HepG2 (cell line): Measurements from ENCODE around the gene C16orf86. TPM values are rescaled to one million over a fixed set of nuclear protein-coding genes. Genes with fewer than 3 reads are reported as not detected.

ENCODE experiments used
- ATAC-seq: fragments of 200-7000 bp; cut with Tn5 transposase; 3 replicates; pipeline ENCODE4 v1.9.1; 2020; ENCODE audit warnings: mild to moderate bottlenecking, moderate library complexity
- BruUV-seq: library from RNA; stranded (reverse); fragments of 400-500 nt; replicated peaks from 2 replicates; lab custom pipeline; 2021; lab: Mats Ljungman, UMichigan
- CTCF ChIA-PET: fragments of 300-600 bp; formaldehyde crosslinking; extraction: SDS; loops from one replicate; lab custom pipeline; 2021; ENCODE audit warnings: low total read pairs, inconsistent platforms, low intra/inter-chr PET ratio; lab: Yijun Ruan, JAX
- POLR2A ChIA-PET: fragments of 350-600 bp; sonication (Branson Sonifier 250); formaldehyde crosslinking; loops from one replicate; lab custom pipeline; 2020; ENCODE audit warnings: antibody characterized with exemption, inconsistent platforms; lab: Yijun Ruan, JAX
- DNase-seq: peaks from one replicate; pipeline ENCODE4 v3.0.0-alpha.2; 2015; ENCODE audit warnings: low spot score
- FAIRE-seq: peaks from 3 replicates; lab custom pipeline; 2011; peaks lifted over from hg19 to GRCh38; lab: Jason Lieb, UNC
- H2AFZ ChIP-seq: one replicate; pipeline ENCODE4 v1.6.1; 2011; ENCODE audit warnings: low read length, inconsistent platforms
- H3K27ac ChIP-seq: fragments of 300-600 bp; 3 replicates; pipeline ENCODE4 v1.8.0; 2011; ENCODE audit warnings: mixed run types, mild to moderate bottlenecking, mixed read lengths, low read length, inconsistent platforms; ENCODE audit not compliant: insufficient read depth; ENCODE audit errors: extremely low read length
- H3K27me3 ChIP-seq, 2 experiments: fragments of 200-600 bp in 1 of 2; 2 replicates in 1 of 2; 3 replicates in 1 of 2; pipeline versions ENCODE4 v1.6.0 to v1.8.0; 2011; ENCODE audit warnings: low read length in 2 of 2, mild to moderate bottlenecking in 2 of 2, moderate library complexity in 2 of 2, inconsistent platforms in 1 of 2; ENCODE audit not compliant: insufficient read depth in 2 of 2, control insufficient read depth in 1 of 2
- H3K36me3 ChIP-seq, 2 experiments: fragments of 200-600 bp in 1 of 2; replicated peaks in 1 of 2; 2 replicates in 1 of 2; 3 replicates in 1 of 2; pipeline versions ENCODE4 v1.5.1 to v1.8.0; 2011; ENCODE audit warnings: low read length in 2 of 2, inconsistent platforms in 1 of 2; ENCODE audit not compliant: insufficient read depth in 2 of 2, control insufficient read depth in 1 of 2
- H3K4me1 ChIP-seq: 2 replicates; pipeline ENCODE4 v1.5.1; 2012; ENCODE audit warnings: low read length, inconsistent platforms; ENCODE audit not compliant: insufficient read depth
- H3K4me2 ChIP-seq: 2 replicates; pipeline ENCODE4 v1.6.0; 2011; ENCODE audit warnings: low read depth, low read length, inconsistent platforms
- H3K4me3 ChIP-seq, 3 experiments: fragments of 200-600 bp in 1 of 3; sonication (generic), shearing (Covaris generic) in 1 of 3; replicated peaks in 1 of 3; 2 replicates each; pipeline ENCODE4 v1.5.1; 2011 to 2016; ENCODE audit warnings: low read length in 3 of 3, inconsistent platforms in 2 of 3, low read depth in 2 of 3, mild to moderate bottlenecking in 2 of 3, control low read depth in 1 of 3, mixed read lengths in 1 of 3; ENCODE audit not compliant: insufficient read depth in 1 of 3
- H3K79me2 ChIP-seq: one replicate; pipeline ENCODE4 v1.6.1; 2011; ENCODE audit warnings: low read length, inconsistent platforms; ENCODE audit not compliant: insufficient read depth
- H3K9ac ChIP-seq: 2 replicates; pipeline ENCODE4 v1.6.0; 2011; ENCODE audit warnings: mild to moderate bottlenecking, low read depth, low read length, inconsistent platforms; ENCODE audit not compliant: insufficient read depth
- H3K9me3 ChIP-seq: 2 replicates; pipeline ENCODE4 v1.5.1; 2012; ENCODE audit warnings: mild to moderate bottlenecking, low read length
- H4K20me1 ChIP-seq: 2 replicates; pipeline ENCODE4 v1.6.0; 2011; ENCODE audit warnings: inconsistent platforms, mild to moderate bottlenecking, low read length, moderate library complexity; ENCODE audit not compliant: insufficient read depth
- ATF7 ChIP-seq, 2 experiments: fragments of 450-650 bp in 1 of 2; sonication (generic) in 1 of 2; formaldehyde crosslinking in 1 of 2; IDR thresholded peaks; 2 replicates each; pipeline versions ENCODE4 v1.4.0 to v1.6.1; 2016 to 2020; ENCODE audit warnings: antibody characterized with exemption in 1 of 2, mild to moderate bottlenecking in 1 of 2, missing genetic modification reagents in 1 of 2
- SMAD9 ChIP-seq: sonication (generic); formaldehyde crosslinking; IDR thresholded peaks from 2 replicates; pipeline ENCODE4 v1.5.1; 2020; ENCODE audit warnings: mild to moderate bottlenecking, missing genetic modification reagents
- YEATS2 ChIP-seq: sonication (generic); formaldehyde crosslinking; IDR thresholded peaks from 2 replicates; pipeline ENCODE4 v1.4.0; 2020; ENCODE audit warnings: missing genetic modification reagents, borderline replicate concordance
- ZFP1 ChIP-seq: IDR thresholded peaks from 2 replicates; pipeline ENCODE4 v1.6.1; 2016
- ZFP36L2 ChIP-seq: sonication (generic); formaldehyde crosslinking; IDR thresholded peaks from 2 replicates; pipeline ENCODE4 v1.4.0; 2020; ENCODE audit warnings: missing genetic modification reagents
- ZNF207 ChIP-seq: fragments of 450-650 bp; IDR thresholded peaks from 2 replicates; pipeline ENCODE4 v1.6.1; 2016; ENCODE audit warnings: antibody characterized with exemption, borderline replicate concordance
- ZNF343 ChIP-seq: sonication (generic); formaldehyde crosslinking; IDR thresholded peaks from 2 replicates; pipeline ENCODE4 v1.4.0; 2020; ENCODE audit warnings: mild to moderate bottlenecking, missing genetic modification reagents
- ZNF556 ChIP-seq: sonication (generic); formaldehyde crosslinking; IDR thresholded peaks from 2 replicates; pipeline ENCODE4 v1.4.0; 2020; ENCODE audit warnings: mild to moderate bottlenecking, missing genetic modification reagents, borderline replicate concordance
- ZNF646 ChIP-seq: sonication (generic); formaldehyde crosslinking; IDR thresholded peaks from 2 replicates; pipeline ENCODE4 v1.9.0; 2021; ENCODE audit warnings: mild to moderate bottlenecking, missing genetic modification reagents
- in situ Hi-C: cut with HindIII; loops from 2 replicates; pipeline ENCODE4 v1.10.0; 2017; ENCODE audit warnings: low pct_unique_long_range_greater_than_20kb; ENCODE audit not compliant: extremely low pct_ligation_motif_present
- intact Hi-C: fragments of 100-400 bp; cut with micrococcal nuclease; formaldehyde crosslinking; loops from one replicate; pipeline ENCODE4 v1.10.0; 2022; ENCODE audit not compliant: unreplicated experiment
- polyA plus RNA-seq, 8 experiments: library from polyadenylated mRNA; depleted of rRNA in 3 of 8; stranded (reverse) in 7 of 8; unstranded in 1 of 8; fragments of >200 nt; fragmentation: Illumina TruSeq in 4 of 8; extraction: Trizol in 4 of 8; gene quantifications; 2 replicates each; pipeline versions ENCODE4 v1.2.1 to v1.2.3, GENCODE V29; 2011 to 2016; ENCODE audit warnings: low read depth in 4 of 8, missing spikeins in 1 of 8, mixed read lengths in 1 of 8; ENCODE audit not compliant: insufficient read depth in 1 of 8
- total RNA-seq, 5 experiments: library from RNA; depleted of rRNA; stranded (reverse); fragments of >200 nt; fragmentation: Illumina TruSeq; extraction: Trizol; gene quantifications; 2 replicates each; pipeline ENCODE4 v1.2.3, GENCODE V29; 2016; ENCODE audit warnings: low read depth in 1 of 5

The C16orf86 gene
- total and polyA plus RNA-seq, 2 of the 13 experiments (the other 11 are each of a cell fraction or from before 2014, with no cell fraction given) = 1.5 to 3.1 TPM

DNA sequence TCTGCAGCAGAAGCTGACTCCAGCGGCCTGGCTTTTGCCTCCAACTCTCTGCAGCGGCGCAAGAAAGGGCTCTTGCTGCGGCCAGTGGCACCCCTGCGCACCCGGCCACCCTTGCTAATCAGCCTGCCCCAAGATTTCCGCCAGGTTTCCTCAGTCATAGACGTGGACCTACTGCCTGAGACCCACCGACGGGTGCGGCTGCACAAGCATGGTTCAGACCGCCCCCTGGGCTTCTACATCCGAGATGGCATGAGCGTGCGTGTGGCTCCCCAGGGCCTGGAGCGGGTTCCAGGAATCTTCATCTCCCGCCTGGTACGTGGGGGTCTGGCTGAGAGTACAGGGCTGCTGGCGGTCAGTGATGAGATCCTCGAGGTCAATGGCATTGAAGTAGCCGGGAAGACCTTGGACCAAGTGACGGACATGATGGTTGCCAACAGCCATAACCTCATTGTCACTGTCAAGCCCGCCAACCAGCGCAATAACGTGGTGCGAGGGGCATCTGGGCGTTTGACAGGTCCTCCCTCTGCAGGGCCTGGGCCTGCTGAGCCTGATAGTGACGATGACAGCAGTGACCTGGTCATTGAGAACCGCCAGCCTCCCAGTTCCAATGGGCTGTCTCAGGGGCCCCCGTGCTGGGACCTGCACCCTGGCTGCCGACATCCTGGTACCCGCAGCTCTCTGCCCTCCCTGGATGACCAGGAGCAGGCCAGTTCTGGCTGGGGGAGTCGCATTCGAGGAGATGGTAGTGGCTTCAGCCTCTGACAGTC lies 4.5 kb upstream of the C16orf86 start (continued):
- no peak for TF ChIP-seq ZNF646 (CRISPR knock-in tag)
- TF ChIP-seq ZFP36L2 (CRISPR knock-in tag) = no peak
- TF ChIP-seq SMAD9 (CRISPR knock-in tag) = no peak
- TF ChIP-seq ZNF343 = no peak
- no peak for TF ChIP-seq ZFP1

GRCh38 chr16:67662653-67663010 lies 4.0 kb upstream of the C16orf86 start:
- H4K20me1 ChIP-seq = 0 out of 2 replicates have a peak, but pooled peaks cover 3% of the 10 kb centered on the region
- DNase-seq (no peak), FAIRE-seq (no peak), ATAC-seq (no peak)
- intact Hi-C loops = no loop called here
- CTCF ChIA-PET = no interaction called here
- no TSS peak for BruUV-seq
- H3K79me2 ChIP-seq = peaks cover 11% of the 10 kb centered on the region
- TF ChIP-seq YEATS2 (CRISPR knock-in tag) (no peak), ZNF207 (no peak), ZNF556 (no peak), ATF7 (IDR thresholded peaks at IDR 0.05) (no peak), ATF7 (CRISPR knock-in tag; IDR thresholded peaks at IDR 0.05) (no peak)
- no peak overlapping the region for H3K9ac ChIP-seq
- no peak overlapping the region for H3K27ac ChIP-seq
- in situ Hi-C loops = loop anchor here (10.0 kb wide), 1 partner anchor 272 kb away; the partner anchor contains the start of genes CTRL and PSMB10
- no peak overlapping the region for H2AFZ ChIP-seq
- peaks cover 5 to 9% of the 10 kb centered on the region in 2 experiments; a peak in 4 of 5 replicates for H3K36me3 ChIP-seq
- peaks cover 31% of the 10 kb centered on the region for H3K4me1 ChIP-seq
- no peaks in the 10 kb centered on the region; a peak in 1 of 5 replicates for H3K27me3 ChIP-seq
- POLR2A ChIA-PET = no interaction called here
- H3K4me2 ChIP-seq = no peak overlapping the region
- H3K9me3 ChIP-seq = no peaks in the 10 kb centered on the region
- H3K4me3 ChIP-seq = no peak overlapping the region
